GM12878 (cell line): Measurements from ENCODE around the gene TXNDC15. TPM values are rescaled to one million over a fixed set of nuclear protein-coding genes. Genes with fewer than 3 reads are reported as not detected.

Experiments used
- ATAC-seq: fragments of 200-7000 bp; cut with Tn5 transposase; 3 replicates; pipeline ENCODE4 v1.9.1; 2020; ENCODE audit warnings: mild to moderate bottlenecking, moderate library complexity
- BruUV-seq: library from RNA; stranded (reverse); fragments of 400-500 nt; replicated peaks from 2 replicates; lab custom pipeline; 2021; lab: Mats Ljungman, UMichigan
- CTCF ChIA-PET: fragments of 300-600 bp; sonication (Branson Sonifier 250); formaldehyde crosslinking; extraction: SDS; loops from one replicate; lab custom pipeline; 2021; ENCODE audit warnings: inconsistent platforms; lab: Yijun Ruan, JAX
- POLR2A ChIA-PET: fragments of 350-600 bp; formaldehyde crosslinking; extraction: SDS; loops from one replicate; lab custom pipeline; 2021; ENCODE audit warnings: inconsistent platforms; lab: Charles Lee
- RAD21 ChIA-PET: fragments of 300-600 bp; sonication (Branson Sonifier 250); formaldehyde crosslinking; loops from one replicate; lab custom pipeline; 2023; ENCODE audit warnings: antibody characterized with exemption; ENCODE audit not compliant: unreplicated experiment; lab: Charles Lee
- SMC1A ChIA-PET: fragments of 300-600 bp; sonication (Branson Sonifier 250); formaldehyde crosslinking; loops from one replicate; lab custom pipeline; 2023; ENCODE audit not compliant: unreplicated experiment, uncharacterized antibody; lab: Charles Lee
- DNase-seq: peaks from one replicate; pipeline ENCODE4 v3.0.0-alpha.2; 2011; ENCODE audit warnings: low read depth, low spot score
- FAIRE-seq: peaks from 3 replicates; lab custom pipeline; 2011; peaks lifted over from hg19 to GRCh38; lab: Jason Lieb, UNC
- H2AFZ ChIP-seq: 2 replicates; pipeline ENCODE4 v1.6.0; 2011; ENCODE audit warnings: low read depth, low read length, control low read depth; ENCODE audit not compliant: control insufficient read depth
- H3K27ac ChIP-seq: 2 replicates; pipeline ENCODE4 v1.5.1; 2011; ENCODE audit warnings: control low read depth; ENCODE audit not compliant: control insufficient read depth, insufficient read depth
- H3K27me3 ChIP-seq, 2 experiments: replicated peaks in 1 of 2; 2 replicates each; pipeline versions ENCODE4 v1.6.0 to v1.6.1; 2011; ENCODE audit warnings: low read length in 1 of 2; ENCODE audit not compliant: control insufficient read depth in 2 of 2, insufficient read depth in 2 of 2
- H3K36me3 ChIP-seq, 2 experiments: 2 replicates each; pipeline ENCODE4 v1.5.1; 2011; ENCODE audit warnings: low read length in 1 of 2; ENCODE audit not compliant: control insufficient read depth in 2 of 2, insufficient read depth in 2 of 2
- H3K4me1 ChIP-seq: 2 replicates; pipeline ENCODE4 v1.6.1; 2011; ENCODE audit warnings: mild to moderate bottlenecking, low read length, moderate library complexity, mixed read lengths; ENCODE audit not compliant: control insufficient read depth, insufficient read depth
- H3K4me2 ChIP-seq: 2 replicates; pipeline ENCODE4 v1.6.0; 2011; ENCODE audit warnings: control low read depth; ENCODE audit not compliant: control insufficient read depth, insufficient read depth
- H3K4me3 ChIP-seq: fragments of 200-600 bp; sonication (generic); 2 replicates; pipeline ENCODE4 v1.5.1; 2016
- H3K79me2 ChIP-seq: 2 replicates; pipeline ENCODE4 v1.6.0; 2011; ENCODE audit warnings: low read length; ENCODE audit not compliant: control insufficient read depth, insufficient read depth
- H3K9ac ChIP-seq: 2 replicates; pipeline ENCODE4 v1.8.0; 2011; ENCODE audit warnings: low read length, control low read depth, mixed read lengths; ENCODE audit not compliant: control insufficient read depth, insufficient read depth
- H3K9me3 ChIP-seq: replicated peaks from 3 replicates; pipeline ENCODE4 v1.5.1; 2011; ENCODE audit warnings: mild to moderate bottlenecking, low read length; ENCODE audit not compliant: control insufficient read depth, insufficient read depth
- H4K20me1 ChIP-seq: 2 replicates; pipeline ENCODE4 v1.6.0; 2011; ENCODE audit not compliant: control insufficient read depth, insufficient read depth
- GATAD2B ChIP-seq: fragments of 450-650 bp; conservative IDR thresholded peaks from 2 replicates; pipeline ENCODE4 v1.6.1; 2017; ENCODE audit warnings: low read depth, mild to moderate bottlenecking, moderate library complexity
- HDAC6 ChIP-seq: fragments of 200-600 bp; sonication (generic); IDR thresholded peaks from one replicate; pipeline ENCODE4 v1.8.0; 2017; ENCODE audit warnings: antibody characterized with exemption; ENCODE audit not compliant: unreplicated experiment
- IKZF2 ChIP-seq, 2 experiments: fragments of 450-650 bp; IDR thresholded peaks; 2 replicates each; pipeline ENCODE4 v1.6.1; 2017; ENCODE audit warnings: mild to moderate bottlenecking in 2 of 2, moderate library complexity in 2 of 2
- KAT2A ChIP-seq: conservative IDR thresholded peaks from 2 replicates; pipeline ENCODE4 v1.6.1; 2011; ENCODE audit warnings: low read depth, low read length; ENCODE audit not compliant: control insufficient read depth
- POLR2A ChIP-seq: IDR thresholded peaks from 2 replicates; pipeline ENCODE4 v1.6.1; 2011; ENCODE audit warnings: low read depth, mild to moderate bottlenecking, low read length
- POLR2AphosphoS5 ChIP-seq: IDR thresholded peaks from 2 replicates; pipeline ENCODE4 v1.6.1; 2011; ENCODE audit warnings: mild to moderate bottlenecking, low read length, inconsistent platforms
- SMAD1 ChIP-seq: fragments of 450-650 bp; IDR thresholded peaks from 2 replicates; pipeline ENCODE4 v1.6.1; 2018; ENCODE audit warnings: mild to moderate bottlenecking, low read depth; ENCODE audit not compliant: partially characterized antibody
- SMARCA5 ChIP-seq: fragments of 450-650 bp; IDR thresholded peaks from 2 replicates; pipeline ENCODE4 v1.6.1; 2017; ENCODE audit warnings: mild to moderate bottlenecking
- STAT1 ChIP-seq: fragments of 450-650 bp; conservative IDR thresholded peaks from 2 replicates; pipeline ENCODE4 v1.6.1; 2014; ENCODE audit warnings: antibody characterized with exemption, mild to moderate bottlenecking
- TAF1 ChIP-seq: IDR thresholded peaks from 2 replicates; pipeline ENCODE4 v1.6.1; 2011; ENCODE audit warnings: mild to moderate bottlenecking, low read depth, low read length, borderline replicate concordance
- USF2 ChIP-seq: IDR thresholded peaks from 2 replicates; pipeline ENCODE4 v1.6.1; 2011; ENCODE audit warnings: low read depth, low read length, improper control_type of control experiment, borderline replicate concordance
- YBX1 ChIP-seq: fragments of 450-650 bp; IDR thresholded peaks from 2 replicates; pipeline ENCODE4 v1.6.1; 2016; ENCODE audit warnings: antibody characterized with exemption
- ZBTB11 ChIP-seq: fragments of 450-650 bp; formaldehyde crosslinking; IDR thresholded peaks from 2 replicates; pipeline ENCODE4 v1.5.0; 2022; ENCODE audit warnings: mild to moderate bottlenecking, missing genetic modification characterization
- ZNF24 ChIP-seq: fragments of 450-650 bp; IDR thresholded peaks from 2 replicates; pipeline ENCODE4 v1.6.1; 2017; ENCODE audit warnings: antibody characterized with exemption, mild to moderate bottlenecking
- ZNF384 ChIP-seq: IDR thresholded peaks from 2 replicates; pipeline ENCODE4 v1.6.1; 2012; ENCODE audit warnings: low read depth, mild to moderate bottlenecking, low read length, improper control_type of control experiment, borderline replicate concordance
- WGBS: methylation state at CpG from one replicate; pipeline ENCODE4 v1.1.6; 2016; ENCODE audit warnings: low lambda C conversion rate; ENCODE audit not compliant: insufficient replicate concordance, insufficient coverage; ENCODE audit errors: missing lambda C conversion rate; 5-methylcytosine and 5-hydroxymethylcytosine counted together
- in situ Hi-C: fragments of 300-500 bp; cut with MboI; formaldehyde crosslinking; loops from 9 replicates; pipeline ENCODE4 v1.14.3; 2018; ENCODE audit warnings: mixed read lengths
- intact Hi-C: fragments of 100-400 bp; cut with micrococcal nuclease; formaldehyde crosslinking; loops from one replicate; pipeline ENCODE4 v1.14.2; 2022; ENCODE audit not compliant: unreplicated experiment
- polyA plus RNA-seq, 11 experiments: library from polyadenylated mRNA; depleted of rRNA in 4 of 11; unstranded in 6 of 11; stranded (reverse) in 5 of 11; fragments of >200 nt; fragmentation: Nextera tagmentation in 4 of 11; fragmentation: Illumina TruSeq in 1 of 11; extraction: Ambion mirVana in 4 of 11; extraction: Trizol in 1 of 11; gene quantifications; 1 replicate in 1 of 11; 2 replicates in 10 of 11; pipeline versions ENCODE4 v1.2.1 to v1.2.3, GENCODE V29; 2011 to 2016; ENCODE audit warnings: inconsistent platforms in 2 of 11, missing spikeins in 2 of 11, low read depth in 1 of 11
- total RNA-seq, 4 experiments: library from RNA; depleted of rRNA in 3 of 4; stranded (reverse); fragments of >200 nt in 3 of 4; fragmentation: Illumina TruSeq in 1 of 4; extraction: Trizol in 1 of 4; gene quantifications; 2 replicates each; pipeline versions ENCODE4 v1.2.1 to v1.2.3, GENCODE V29; 2013 to 2021

The TXNDC15 gene
- total and polyA plus RNA-seq, 10 of the 15 experiments (the other 5 are each of a cell fraction or from before 2014, with no cell fraction given), result 8.1 to 60.6 (median 38.1) TPM

- intact Hi-C loops, result no loop called here
- CTCF ChIA-PET, result interaction anchor here (0.7 to 1.5 kb wide), 5 partner anchors 13 to 27 kb away, joined by 3 to 6 read pairs (median 3); partner anchors contain the start of gene PCBD2
- POLR2A ChIA-PET, result interaction anchor here (0.7 to 1.5 kb wide), 3 partner anchors 14 to 135 kb away, joined by 3 to 10 read pairs (median 5); no protein-coding TSS in a partner anchor
- in situ Hi-C loops, result no loop called here
- ATAC-seq (peak; percentile 54), DNase-seq (peak; percentile 30), FAIRE-seq (no peak)
- TF ChIP-seq SMAD1, result no peak
- TF ChIP-seq SMARCA5, result no peak
- TF ChIP-seq POLR2A, result 0 out of 2 replicates have a peak, but pooled peaks have one; percentile 41
- TF ChIP-seq TAF1, result 0 out of 2 replicates have a peak, but pooled peaks have one; percentile 29
- BruUV-seq, result no TSS peak
- SMC1A ChIA-PET, result interaction anchor here (1.1 to 1.8 kb wide), 4 partner anchors 8 to 27 kb away, joined by 3 to 7 read pairs (median 4); partner anchors contain the start of gene PCBD2
- Histone ChIP-seq H2AFZ (0 out of 2 replicates have a peak overlapping the region, but pooled peaks have one; percentile 16), H3K36me3 (no peaks in the 10 kb centered on the region), H4K20me1 (no peaks in the 10 kb centered on the region), H3K9ac (peak overlapping the region; percentile 32), H3K4me1 (peaks cover 18% of the 10 kb centered on the region), H3K27me3 (no peaks in the 10 kb centered on the region), H3K9me3 (no peaks in the 10 kb centered on the region), H3K27ac (peak overlapping the region; percentile 60), H3K4me2 (peak overlapping the region; percentile 93), H3K4me3 (peak overlapping the region; percentile 83), H3K79me2 (peaks cover 44% of the 10 kb centered on the region)
- RAD21 ChIA-PET, result interaction anchor here (1.1 to 1.7 kb wide), 3 partner anchors 25 to 139 kb away, joined by 3 to 11 read pairs (median 3); partner anchors contain the start of genes CAMLG and PCBD2
Observed at GRCh38 chr5:134877159-134877558, 3.0 kb downstream of the TXNDC15 start.

- no TSS peak for BruUV-seq
- no peak overlapping the region for H3K9ac ChIP-seq
- no peaks in the 10 kb centered on the region for H4K20me1 ChIP-seq
- H3K4me2 ChIP-seq, result 0 out of 2 replicates have a peak overlapping the region, but pooled peaks have one; percentile 1
- no peak for DNase-seq
- in situ Hi-C loops, result no loop called here
- H3K27ac ChIP-seq, result no peak overlapping the region
- no peaks in the 10 kb centered on the region for H3K9me3 ChIP-seq
- H3K27me3 ChIP-seq, result no peaks in the 10 kb centered on the region
- ChIA-PET SMC1A (interaction anchor here (1.3 kb wide), 1 partner anchor 23 kb away, joined by 3 read pairs; no protein-coding TSS in a partner anchor), POLR2A (no interaction called here), RAD21 (interaction anchor here (0.7 to 1.5 kb wide), 2 partner anchors 24 to 118 kb away, joined by 3 read pairs; no protein-coding TSS in a partner anchor), CTCF (interaction anchor here (1.0 kb wide), 1 partner anchor 14 kb away, joined by 3 read pairs; no protein-coding TSS in a partner anchor)
- no peak overlapping the region for H3K4me3 ChIP-seq
- peaks cover 18% of the 10 kb centered on the region for H3K4me1 ChIP-seq
- no peak overlapping the region for H2AFZ ChIP-seq
- no peak for ATAC-seq
- WGBS, result 98% methylated on average over 3 of the region's 3 CpGs
- intact Hi-C loops, result no loop called here
- no peaks in the 10 kb centered on the region for H3K36me3 ChIP-seq
- peaks cover 44% of the 10 kb centered on the region for H3K79me2 ChIP-seq
- no peak for FAIRE-seq
- TF ChIP-seq ZNF24 (no peak), POLR2AphosphoS5 (no peak), STAT1 (no peak), IKZF2 (IDR thresholded peaks at IDR 0.05) (no peak), USF2 (no peak), HDAC6 (no peak), ZBTB11 (CRISPR knock-in tag) (no peak), ZNF384 (no peak), YBX1 (no peak), GATAD2B (no peak), KAT2A (no peak)
Observed at GRCh38 chr5:134878403-134878802, 4.2 kb downstream of the TXNDC15 start.
